GM18505 (cell line): ENCODE data around the gene CABLES2.

Source experiments
- ATAC-seq: cut with Tn5 transposase; IDR thresholded peaks from one replicate; pipeline ENCODE4 v1.9.1; 2021; ENCODE audit not compliant: unreplicated experiment
- POLR2A ChIP-seq: IDR thresholded peaks from 4 replicates; pipeline ENCODE4 v1.6.1; 2011; ENCODE audit warnings: borderline replicate concordance; ENCODE audit not compliant: insufficient read depth, insufficient read length; ENCODE audit errors: extremely low read depth

CABLES2 gene

DNA sequence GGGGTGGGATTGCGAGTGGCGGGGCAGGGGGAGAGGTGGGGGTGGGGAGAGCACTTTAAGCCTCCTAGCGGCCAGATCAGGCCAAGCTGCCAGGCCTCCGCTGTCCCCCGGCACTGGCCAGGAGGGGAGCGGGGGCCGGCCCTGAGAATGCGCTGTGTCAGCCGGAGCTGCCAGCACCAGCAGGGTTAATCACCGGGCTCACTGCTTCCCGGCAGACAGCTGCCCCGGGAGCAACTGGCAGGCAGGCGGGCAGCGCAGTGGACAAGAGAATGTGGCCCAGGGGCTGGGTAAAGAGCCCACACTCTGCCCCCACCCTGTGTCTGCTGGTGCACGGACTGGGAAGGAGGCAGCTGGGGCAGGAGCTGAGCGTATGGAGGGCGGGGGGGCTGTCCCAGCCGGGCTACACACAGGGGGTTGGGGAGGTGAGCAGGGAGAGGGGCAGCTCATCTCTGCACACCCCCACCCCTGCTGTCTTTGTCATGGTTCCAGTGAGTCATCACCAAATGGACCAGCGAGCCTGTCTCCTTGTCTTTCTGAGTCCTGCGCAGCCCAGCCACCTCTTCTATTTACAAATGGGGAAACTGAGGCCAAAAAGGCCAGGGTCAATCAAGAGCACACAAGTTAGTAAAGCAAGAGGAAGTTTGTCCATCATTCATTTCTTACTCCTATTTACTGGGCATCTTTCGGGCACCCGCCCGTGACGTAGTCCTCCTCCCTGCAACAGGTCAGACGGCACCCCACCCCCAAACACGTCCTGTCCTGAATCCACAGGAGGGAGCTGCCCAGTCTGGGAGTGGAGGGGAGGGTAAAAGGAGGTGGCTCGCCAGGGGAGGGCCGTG, 37.9 kb downstream of the CABLES2 start:
- ATAC-seq = no peak
- no peak for TF ChIP-seq POLR2A

DNA sequence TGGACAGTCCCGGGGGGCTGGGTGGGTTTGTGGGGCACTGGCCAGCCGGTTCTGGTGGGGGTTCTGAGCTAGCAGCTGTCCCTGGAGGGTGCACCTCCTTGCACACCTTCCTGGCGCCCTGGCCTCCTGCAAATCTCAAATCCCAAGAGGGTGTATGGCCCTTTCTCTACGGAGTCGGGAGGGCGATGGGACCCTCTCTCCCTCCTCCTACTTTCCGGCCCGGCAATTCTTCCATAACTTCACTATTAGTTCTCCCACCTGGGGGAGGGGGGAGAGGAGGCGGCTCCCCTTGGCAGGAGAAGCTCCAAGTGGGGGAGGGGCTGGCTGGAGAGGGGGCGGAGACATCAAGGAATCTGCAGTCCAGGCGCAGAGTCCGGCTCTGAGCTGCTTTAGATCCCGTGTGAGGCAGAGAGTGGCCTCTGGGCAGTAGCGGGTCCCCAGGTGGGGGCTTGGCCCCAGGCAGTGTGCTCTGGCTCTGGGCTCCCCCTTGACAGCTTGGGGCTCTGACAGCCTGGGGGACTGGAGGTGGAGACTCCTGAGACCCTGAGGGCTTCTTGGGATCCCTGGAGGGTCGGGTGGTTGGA, 38.6 kb downstream of the CABLES2 start:
- no peak for TF ChIP-seq POLR2A
- ATAC-seq = no peak

DNA sequence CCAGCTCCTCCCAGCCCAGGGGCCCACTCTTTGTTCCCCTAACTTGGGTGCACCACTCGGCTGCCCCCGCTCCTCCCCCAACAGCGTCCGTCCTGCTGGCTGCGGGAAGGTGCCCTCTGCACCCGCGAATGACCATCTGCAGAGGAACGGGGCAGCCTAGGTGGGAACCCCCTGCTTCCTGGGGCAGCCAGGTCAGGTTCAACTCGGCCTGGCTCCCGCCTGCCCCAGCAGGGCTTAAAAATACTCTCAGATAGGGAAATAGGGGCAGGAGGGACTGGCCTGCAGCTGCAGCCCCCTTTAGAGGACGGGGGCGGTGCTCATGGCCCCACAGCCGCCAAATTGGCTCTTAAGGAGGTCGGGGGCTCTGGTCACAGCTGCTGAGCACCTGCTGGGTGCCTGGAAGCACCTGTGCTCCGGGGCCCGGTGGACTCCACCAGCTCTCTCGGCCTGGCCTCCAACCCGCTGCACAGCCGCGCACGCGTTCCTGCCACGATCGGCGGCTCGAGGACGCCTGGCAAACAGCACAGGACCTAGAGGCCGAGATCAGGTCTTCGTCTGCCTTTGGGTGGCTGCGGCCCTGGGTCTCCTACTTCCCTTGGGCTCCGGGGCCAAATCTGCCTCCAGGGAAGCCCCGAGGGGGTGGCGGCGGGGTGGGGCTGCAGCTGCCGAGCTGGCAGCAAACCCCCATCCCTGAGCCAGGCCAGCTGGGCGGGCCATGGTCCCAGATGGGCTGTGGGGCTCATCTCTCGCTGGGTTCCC, 39.3 kb downstream of the CABLES2 start:
- no peak for TF ChIP-seq POLR2A
- no peak for ATAC-seq

DNA sequence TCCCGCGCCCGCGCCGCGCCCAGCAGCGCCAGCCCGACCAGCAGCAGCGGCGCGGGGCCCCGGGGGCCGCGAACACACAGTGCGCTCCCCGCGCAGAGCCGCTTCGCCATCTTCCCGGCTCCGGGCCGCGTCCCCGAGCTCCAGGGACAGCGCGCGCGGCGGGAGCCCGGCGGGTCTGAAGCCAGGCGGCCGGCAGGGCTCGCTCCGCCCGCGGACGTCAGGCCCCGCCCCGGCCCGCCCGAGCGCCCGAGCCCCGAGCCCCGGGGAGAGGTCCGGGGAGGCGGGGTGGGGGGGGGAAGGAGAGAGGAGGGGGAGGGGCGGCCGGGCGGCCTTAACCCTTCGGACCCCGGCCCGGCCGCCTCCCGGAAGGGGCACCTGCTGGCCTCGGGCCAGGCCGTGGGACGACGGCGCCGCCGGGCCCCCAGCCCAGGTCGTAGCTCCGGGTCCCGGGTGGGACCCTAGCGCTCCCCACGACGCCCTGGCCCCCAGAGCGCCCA, 39.9 kb downstream of the CABLES2 start, which contains the start of gene LAMA5:
TSS of gene LAMA5 (minus strand) at position 177 of the 497 bp plus-strand sequence. CDS start at position 110, 67 bp downstream.
- no peak for ATAC-seq

DNA sequence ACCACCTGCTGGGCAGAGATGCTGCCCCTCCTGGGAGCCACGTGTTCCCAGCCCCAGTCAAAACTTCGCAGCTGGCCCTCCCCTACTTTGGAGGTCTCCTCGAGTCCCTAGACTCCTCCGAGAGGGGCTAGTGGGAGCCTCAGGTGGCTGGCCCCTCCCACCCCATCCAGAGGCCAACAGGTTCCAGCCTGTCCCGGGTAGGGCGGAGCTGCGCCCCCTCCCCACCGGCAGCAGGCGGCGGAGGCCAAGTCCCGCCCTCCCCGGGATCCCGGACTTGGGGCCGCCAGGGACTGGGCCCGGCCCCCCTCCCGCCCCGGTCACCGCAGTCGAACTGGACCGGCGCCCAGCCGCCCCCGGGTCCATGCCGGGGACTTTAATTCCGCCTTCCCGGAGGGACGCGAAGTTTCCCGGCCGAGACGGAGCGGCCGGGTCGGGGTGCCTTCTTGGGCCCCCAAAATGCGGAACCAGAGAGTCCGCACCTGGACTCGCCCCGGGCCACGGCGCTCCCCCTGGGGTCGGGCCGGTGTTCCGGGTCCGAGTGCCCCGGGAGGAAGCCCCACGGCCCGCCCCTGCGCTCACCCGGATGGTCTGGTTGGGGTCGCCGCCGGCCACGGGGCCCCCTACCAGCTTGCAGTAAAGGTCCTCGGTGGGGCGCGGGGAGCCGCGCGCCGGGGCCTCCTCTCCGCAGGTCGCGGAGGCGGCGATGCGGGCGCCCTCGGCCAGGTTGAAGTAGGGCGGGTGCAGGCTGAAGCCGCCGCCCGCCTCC, 40.5 kb downstream of the CABLES2 start:
- TF ChIP-seq POLR2A = no peak
- ATAC-seq = no peak

More for the DNA sequence above, 39.9 kb downstream of the CABLES2 start, which contains the start of gene LAMA5:
- TF ChIP-seq POLR2A = no peak

DNA sequence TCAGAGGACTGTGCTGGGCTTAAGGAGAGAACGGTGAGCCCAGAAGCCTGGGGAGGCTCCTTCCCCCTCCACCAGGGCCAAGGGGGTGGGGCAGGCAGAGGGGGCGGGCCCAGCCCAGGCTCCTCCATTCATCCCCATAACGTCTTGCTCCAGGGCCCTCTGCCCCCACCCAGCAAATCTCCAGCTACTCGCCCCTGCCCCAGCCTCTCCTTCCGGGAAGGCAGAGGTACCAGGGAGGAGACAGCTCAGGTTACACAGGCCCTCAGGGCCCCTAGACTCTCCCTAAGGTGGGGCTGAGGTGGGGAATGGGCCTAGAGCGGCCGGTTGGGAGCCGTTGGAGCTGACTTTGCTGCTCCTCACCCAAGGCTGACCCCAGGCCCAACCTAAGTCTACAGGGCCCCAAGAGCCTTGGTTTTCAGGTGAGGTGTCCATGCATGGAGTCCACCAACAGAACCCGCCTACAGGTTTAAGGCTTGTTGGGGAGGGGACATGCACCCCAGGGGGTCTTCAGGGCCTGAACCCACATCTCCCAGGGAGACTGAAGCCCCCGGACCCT, 41.2 kb downstream of the CABLES2 start:
- TF ChIP-seq POLR2A = no peak
- no peak for ATAC-seq

DNA sequence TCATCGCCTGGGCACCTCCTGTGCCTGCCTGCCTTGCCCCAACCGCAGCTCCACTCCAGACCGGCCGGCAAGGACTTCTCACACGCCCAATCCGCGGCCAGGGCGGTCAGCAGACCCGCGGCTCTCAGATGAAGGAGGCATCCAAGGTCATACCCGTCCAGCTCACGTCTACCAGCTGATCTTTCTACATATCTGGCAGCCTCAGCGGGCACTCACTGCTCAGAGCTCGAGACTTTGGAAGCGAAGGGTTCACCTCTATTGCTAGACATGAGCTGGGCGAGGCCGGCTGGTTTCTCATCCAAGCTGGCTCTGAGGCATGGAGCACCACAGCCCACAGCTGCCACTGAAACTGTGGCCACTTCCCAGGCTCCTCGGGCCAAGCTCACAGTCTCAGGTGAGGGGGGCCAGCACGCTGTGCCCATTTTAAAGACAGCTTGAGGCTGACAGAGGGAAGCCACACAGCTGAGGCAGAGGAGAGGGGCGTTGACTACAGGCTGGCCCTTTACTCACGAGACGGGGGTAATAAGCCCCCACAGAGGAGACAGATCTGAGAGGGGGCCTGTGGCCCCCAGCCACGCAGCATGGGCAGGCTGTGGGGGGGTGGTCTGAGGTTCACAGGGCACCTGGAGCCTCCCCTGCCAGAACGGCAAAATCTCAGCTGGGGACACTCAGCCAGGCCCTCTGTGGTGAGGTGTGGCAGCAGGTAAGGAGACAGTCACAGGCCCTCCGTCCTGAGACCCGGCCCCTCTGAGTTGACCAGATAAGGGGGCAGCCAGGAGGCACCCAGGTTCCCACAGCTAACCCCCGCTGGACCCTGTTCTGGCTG, 42.0 kb downstream of the CABLES2 start:
- ATAC-seq = no peak
- TF ChIP-seq POLR2A = no peak

DNA sequence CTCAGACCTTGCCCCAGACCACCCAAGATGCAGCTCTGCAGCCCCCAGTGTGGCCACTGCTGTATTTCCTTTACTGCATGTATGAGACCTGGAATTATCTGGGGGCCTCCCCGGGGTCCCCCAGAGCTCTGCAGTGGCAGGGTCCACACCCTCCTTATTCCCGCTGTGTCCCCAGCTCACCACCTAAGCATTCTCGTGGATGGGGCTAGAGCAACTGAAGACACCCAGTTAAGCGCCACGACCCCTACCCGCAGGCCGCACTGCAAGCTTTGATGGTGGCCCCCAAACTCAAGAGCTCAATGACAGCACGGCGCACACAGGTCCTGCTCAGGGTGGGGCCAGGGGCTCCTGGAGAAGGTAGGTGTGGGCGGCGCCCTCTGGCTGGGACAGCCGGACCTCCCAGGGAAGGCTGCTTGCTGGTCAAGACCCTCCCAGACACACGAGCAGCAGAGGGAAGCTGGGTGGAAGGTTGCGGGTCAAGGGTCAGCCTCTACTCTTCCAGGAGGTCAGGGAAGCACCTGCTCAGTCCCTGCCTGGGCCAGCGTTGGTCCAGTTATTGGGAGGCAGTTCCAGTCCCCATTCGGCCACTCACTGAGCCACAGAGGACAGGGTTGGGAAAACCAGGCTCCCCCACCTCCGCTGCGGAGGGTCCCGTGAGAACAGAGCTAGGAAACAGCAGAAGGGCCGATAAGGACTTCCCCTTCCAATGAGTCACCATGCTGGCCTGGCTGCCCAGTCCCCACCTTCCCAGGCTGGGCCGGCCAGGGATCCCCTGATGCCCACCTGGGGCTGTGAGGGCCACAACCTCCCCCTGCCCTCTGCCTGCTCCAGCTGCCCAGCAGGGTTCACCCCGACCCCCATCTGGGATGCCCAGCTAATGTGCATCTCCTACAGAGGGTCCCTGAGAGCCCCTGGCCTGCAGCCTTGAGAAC, 42.9 kb downstream of the CABLES2 start:
- no peak for TF ChIP-seq POLR2A
- no peak for ATAC-seq

DNA sequence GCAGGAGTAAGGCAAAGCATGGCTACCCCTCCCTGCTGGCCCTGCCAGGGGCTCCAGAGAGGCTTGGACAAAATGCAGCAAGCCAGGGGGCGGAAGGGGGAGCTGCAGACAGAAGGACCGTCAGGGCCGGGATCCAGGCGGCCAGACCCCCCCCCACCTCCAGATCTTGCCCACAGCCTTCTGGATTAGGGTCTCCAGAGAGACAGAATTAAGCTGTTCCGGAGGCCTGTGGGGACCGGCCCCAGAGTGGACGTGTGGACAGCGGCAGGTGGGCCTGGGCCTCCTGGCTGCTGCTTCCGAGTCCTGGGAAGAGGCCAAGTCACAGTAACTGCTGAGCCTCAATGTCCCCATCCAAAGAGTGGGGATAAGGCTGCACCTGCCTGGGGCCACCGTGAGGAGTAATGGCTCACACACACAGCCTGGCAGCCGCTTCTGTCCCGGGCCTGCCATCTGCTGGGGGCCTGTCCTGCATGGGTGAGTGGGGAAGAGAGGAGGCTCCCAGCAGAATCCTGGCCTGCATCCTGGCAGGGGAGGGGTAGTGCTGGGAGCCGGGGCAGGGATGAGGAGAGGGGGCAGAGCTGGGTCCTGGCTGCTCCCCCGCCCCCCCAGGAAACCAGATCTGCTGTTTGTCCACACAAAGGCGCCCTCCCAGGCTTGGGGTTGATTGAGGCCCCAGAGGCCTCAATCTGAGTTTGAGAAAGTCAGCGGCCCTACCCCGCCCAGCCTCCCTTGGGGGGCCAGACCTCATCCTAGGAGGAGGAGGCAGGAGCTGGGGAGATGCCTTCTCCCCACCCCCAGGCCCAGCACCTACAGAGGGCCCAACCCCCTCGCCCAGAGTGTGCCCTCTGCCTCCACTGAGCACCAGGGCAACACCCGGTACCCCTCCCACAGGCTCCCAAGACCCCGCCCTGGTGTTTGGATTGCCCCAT, 43.8 kb downstream of the CABLES2 start:
- ATAC-seq = no peak
- TF ChIP-seq POLR2A = no peak

DNA sequence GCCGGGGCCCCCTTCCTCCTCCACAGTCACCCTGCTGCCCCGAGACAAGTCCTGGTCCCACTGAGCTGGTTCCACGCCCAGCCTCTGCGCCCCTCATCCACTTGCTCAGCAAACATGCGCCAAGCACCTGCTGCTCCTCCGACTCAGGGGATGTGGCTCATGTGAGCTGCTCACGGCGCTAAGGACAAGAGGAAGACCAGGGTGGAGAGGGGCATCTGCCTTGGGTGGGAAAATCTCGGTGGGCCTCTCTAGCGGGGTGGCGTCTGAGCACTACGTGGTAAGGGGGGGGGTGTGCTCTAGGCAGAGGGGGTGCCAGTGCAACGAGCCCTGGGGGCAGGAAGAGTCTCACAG, 44.5 kb downstream of the CABLES2 start:
- no peak for TF ChIP-seq POLR2A
- no peak for ATAC-seq
